PFSK-1 (cell line): Measurements from ENCODE around the gene TMEM132D.

Experiments used
- FOXP2 ChIP-seq: optimal IDR thresholded peaks from 2 replicates; pipeline ENCODE3; 2011; ENCODE audit warnings: borderline replicate concordance, control low read depth, inconsistent platforms; ENCODE audit not compliant: insufficient read depth; ENCODE audit errors: extremely low read length, extremely low read depth
- POLR2AphosphoS5 ChIP-seq: IDR thresholded peaks from 2 replicates; pipeline ENCODE4 v1.6.1; 2012; ENCODE audit warnings: low read depth, mild to moderate bottlenecking, control low read depth, low read length, moderate library complexity
- SIN3A ChIP-seq: IDR thresholded peaks from 2 replicates; pipeline ENCODE4 v1.6.1; 2012; ENCODE audit warnings: mild to moderate bottlenecking, low read length, moderate library complexity, borderline replicate concordance; ENCODE audit not compliant: insufficient read depth
- TAF1 ChIP-seq: IDR thresholded peaks from 2 replicates; pipeline ENCODE4 v1.6.1; 2012; ENCODE audit warnings: low read length, control low read depth, borderline replicate concordance; ENCODE audit not compliant: insufficient read depth
- TF ChIP-seq, protein P1 (sequence below), 2 experiments: IDR thresholded peaks; 2 replicates each; pipeline versions ENCODE4 v1.6.1 to v1.8.0; 2011 to 2012; ENCODE audit warnings: low read depth in 2 of 2, low read length in 2 of 2, control low read depth in 1 of 2, inconsistent platforms in 1 of 2, mild to moderate bottlenecking in 1 of 2, moderate library complexity in 1 of 2; ENCODE audit not compliant: insufficient read depth in 1 of 2

TMEM132D gene

DNA sequence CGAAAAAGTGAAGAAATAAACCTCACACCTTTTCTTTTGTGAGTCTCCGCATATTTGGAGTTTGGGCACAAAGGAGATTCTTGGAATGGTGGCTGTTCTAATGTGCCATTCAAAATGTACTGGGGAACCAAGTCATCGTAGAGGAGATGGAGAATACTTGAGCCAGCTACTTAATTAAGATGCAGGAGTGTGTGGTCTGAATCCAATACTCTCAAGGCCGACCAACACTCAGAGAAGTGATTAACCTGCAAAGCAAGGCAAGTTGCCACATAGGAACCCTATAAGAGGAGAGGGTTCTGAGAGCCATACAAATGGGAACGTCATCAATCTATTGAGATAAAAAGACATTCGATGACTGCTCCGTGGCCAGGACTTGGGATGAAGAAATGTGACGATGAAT, 603.8 kb downstream of the TMEM132D start:
- TF ChIP-seq POLR2AphosphoS5 (no peak), TAF1 (no peak), SIN3A (no peak), FOXP2 (no peak)
- TF ChIP-seq, protein P1, sequence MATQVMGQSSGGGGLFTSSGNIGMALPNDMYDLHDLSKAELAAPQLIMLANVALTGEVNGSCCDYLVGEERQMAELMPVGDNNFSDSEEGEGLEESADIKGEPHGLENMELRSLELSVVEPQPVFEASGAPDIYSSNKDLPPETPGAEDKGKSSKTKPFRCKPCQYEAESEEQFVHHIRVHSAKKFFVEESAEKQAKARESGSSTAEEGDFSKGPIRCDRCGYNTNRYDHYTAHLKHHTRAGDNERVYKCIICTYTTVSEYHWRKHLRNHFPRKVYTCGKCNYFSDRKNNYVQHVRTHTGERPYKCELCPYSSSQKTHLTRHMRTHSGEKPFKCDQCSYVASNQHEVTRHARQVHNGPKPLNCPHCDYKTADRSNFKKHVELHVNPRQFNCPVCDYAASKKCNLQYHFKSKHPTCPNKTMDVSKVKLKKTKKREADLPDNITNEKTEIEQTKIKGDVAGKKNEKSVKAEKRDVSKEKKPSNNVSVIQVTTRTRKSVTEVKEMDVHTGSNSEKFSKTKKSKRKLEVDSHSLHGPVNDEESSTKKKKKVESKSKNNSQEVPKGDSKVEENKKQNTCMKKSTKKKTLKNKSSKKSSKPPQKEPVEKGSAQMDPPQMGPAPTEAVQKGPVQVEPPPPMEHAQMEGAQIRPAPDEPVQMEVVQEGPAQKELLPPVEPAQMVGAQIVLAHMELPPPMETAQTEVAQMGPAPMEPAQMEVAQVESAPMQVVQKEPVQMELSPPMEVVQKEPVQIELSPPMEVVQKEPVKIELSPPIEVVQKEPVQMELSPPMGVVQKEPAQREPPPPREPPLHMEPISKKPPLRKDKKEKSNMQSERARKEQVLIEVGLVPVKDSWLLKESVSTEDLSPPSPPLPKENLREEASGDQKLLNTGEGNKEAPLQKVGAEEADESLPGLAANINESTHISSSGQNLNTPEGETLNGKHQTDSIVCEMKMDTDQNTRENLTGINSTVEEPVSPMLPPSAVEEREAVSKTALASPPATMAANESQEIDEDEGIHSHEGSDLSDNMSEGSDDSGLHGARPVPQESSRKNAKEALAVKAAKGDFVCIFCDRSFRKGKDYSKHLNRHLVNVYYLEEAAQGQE (IDR thresholded peaks at IDR 0.05; ENCODE audit: insufficient read depth in 1 of 2, low read depth in 2 of 2, low read length in 2 of 2) = no peak

DNA sequence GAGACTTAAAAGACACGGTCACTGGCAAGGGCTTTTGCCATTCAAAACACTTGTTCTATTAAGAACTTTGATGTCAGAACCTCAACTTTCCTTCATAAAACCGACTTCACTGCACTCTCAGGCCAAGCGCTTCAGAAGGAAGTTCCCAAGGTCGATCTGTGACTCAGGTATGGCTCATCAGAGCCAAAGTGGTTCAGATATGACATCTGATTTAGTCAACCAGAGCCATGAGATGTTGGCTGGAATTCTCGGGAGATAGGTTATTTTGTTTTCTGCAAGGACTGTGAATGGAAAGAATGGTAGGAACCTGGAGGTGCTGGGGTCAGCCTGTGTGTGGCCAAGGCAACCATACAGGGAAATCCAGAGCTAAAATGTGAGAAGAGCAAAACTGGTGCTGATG, 604.9 kb downstream of the TMEM132D start:
- no peak for TF ChIP-seq TAF1
- TF ChIP-seq, protein P1 (IDR thresholded peaks at IDR 0.05; ENCODE audit: insufficient read depth in 1 of 2, low read depth in 2 of 2, low read length in 2 of 2) = no peak
- TF ChIP-seq POLR2AphosphoS5 = no peak
- no peak for TF ChIP-seq SIN3A
- no peak for TF ChIP-seq FOXP2

DNA sequence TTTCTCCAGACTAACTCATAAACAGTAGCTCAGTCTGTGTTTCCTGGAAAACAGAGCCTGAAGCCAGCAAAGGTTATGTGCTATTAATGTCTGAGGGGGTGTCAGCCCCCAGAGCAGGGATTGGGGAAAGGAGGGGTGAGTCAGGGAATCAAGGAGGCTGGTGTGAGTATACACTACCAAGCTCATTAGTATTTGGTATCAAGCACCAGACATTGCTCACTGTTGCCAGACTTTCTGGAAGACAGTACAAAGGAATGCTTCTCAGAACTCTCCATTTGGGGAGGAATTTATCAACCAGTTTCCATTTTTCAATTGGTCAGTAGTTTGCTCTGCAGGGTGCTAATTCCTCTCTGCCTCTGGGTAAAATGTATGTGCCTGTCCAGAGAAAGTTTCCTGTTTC, 607.2 kb downstream of the TMEM132D start:
- no peak for TF ChIP-seq TAF1
- TF ChIP-seq FOXP2 = no peak
- no peak for TF ChIP-seq SIN3A
- TF ChIP-seq, protein P1 (IDR thresholded peaks at IDR 0.05; ENCODE audit: insufficient read depth in 1 of 2, low read depth in 2 of 2, low read length in 2 of 2) = no peak
- no peak for TF ChIP-seq POLR2AphosphoS5

DNA sequence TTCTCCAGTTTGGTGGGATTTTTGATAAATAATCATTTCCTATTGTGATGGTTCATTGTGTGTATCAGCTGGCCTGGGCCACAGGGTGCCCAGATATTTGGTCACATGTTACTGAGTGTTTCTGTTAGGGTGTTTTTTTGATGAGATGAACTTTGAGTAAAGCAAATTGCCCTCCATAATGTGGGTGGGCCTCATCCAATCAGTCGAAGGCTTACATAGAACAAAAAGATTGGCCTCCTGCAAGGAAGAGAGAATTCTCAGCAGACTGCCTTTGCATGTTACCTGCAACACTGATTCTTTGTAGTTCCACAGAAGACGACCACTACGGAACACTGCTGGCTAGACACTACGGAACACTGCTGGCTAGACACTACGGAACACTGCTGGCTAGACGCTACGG, 609.0 kb downstream of the TMEM132D start:
- no peak for TF ChIP-seq SIN3A
- TF ChIP-seq TAF1 = no peak
- TF ChIP-seq POLR2AphosphoS5 = no peak
- TF ChIP-seq, protein P1 (IDR thresholded peaks at IDR 0.05; ENCODE audit: insufficient read depth in 1 of 2, low read depth in 2 of 2, low read length in 2 of 2) = no peak
- TF ChIP-seq FOXP2 = no peak

DNA sequence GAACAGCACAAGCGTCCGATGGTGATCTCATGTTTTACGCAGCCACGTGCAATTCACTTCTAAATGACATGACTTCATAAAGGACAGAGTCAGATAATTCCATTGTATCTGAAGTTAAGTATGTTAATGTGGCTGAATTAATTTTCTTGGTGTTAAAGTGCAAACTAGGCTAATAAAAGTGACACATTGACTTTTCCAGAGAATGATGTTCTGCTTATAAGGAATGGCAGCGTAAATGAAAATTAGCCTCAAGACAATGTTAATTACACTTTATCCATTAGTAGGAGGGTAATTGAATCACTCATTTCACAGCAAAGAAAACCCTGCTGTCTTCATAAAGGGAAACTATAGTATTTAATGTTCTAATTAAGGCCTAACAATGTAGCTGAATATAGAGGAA, 624.1 kb downstream of the TMEM132D start:
- TF ChIP-seq SIN3A (no peak), FOXP2 (no peak), TAF1 (no peak), POLR2AphosphoS5 (no peak)
- TF ChIP-seq, protein P1 (IDR thresholded peaks at IDR 0.05; ENCODE audit: insufficient read depth in 1 of 2, low read depth in 2 of 2, low read length in 2 of 2) = no peak
